Tibial nerve (tissue), 4 donors: ENCODE results near the gene ADAMTS3. TPM values are rescaled to one million over a fixed set of nuclear protein-coding genes. Genes with fewer than 3 reads are reported as not detected.

Source experiments
- DNase-seq, 2 donors: peaks; one replicate each; pipeline ENCODE4 v3.0.0-alpha.2; 2019; ENCODE audit warnings: low spot score in 2 of 2
- H3K27ac ChIP-seq, 4 donors: fragments of 200-600 bp; sonication (generic) in 3 of 4; one replicate each; pipeline ENCODE4 v1.5.1; 2017 to 2019; ENCODE audit warnings: mild to moderate bottlenecking in 1 of 4
- H3K27me3 ChIP-seq, 2 donors: fragments of 200-600 bp; sonication (generic) in 1 of 2; one replicate each; pipeline versions ENCODE4 v1.5.1 to v1.6.0; 2017 to 2019
- H3K36me3 ChIP-seq, 3 donors: fragments of 200-600 bp; sonication (generic); one replicate each; pipeline ENCODE4 v1.5.1; 2018 to 2019
- H3K4me1 ChIP-seq, 4 donors: fragments of 200-600 bp; sonication (generic) in 3 of 4; one replicate each; pipeline ENCODE4 v1.5.1; 2017 to 2019
- H3K4me3 ChIP-seq, 4 donors: fragments of 200-600 bp; sonication (generic) in 3 of 4; one replicate each; pipeline ENCODE4 v1.5.1; 2017 to 2019; ENCODE audit warnings: mild to moderate bottlenecking in 1 of 4, moderate library complexity in 1 of 4
- H3K9me3 ChIP-seq, 4 donors: fragments of 200-600 bp; sonication (generic) in 3 of 4; one replicate each; pipeline ENCODE4 v1.5.1; 2017 to 2019
- EP300 ChIP-seq, 2 donors: sonication (generic); formaldehyde crosslinking; IDR thresholded peaks; one replicate each; pipeline ENCODE4 v1.6.1; 2017; ENCODE audit warnings: antibody characterized with exemption in 2 of 2, mild to moderate bottlenecking in 1 of 2
- POLR2A ChIP-seq, 2 donors: fragments of 450-650 bp; IDR thresholded peaks; one replicate each; pipeline ENCODE4 v1.6.1; 2017; ENCODE audit warnings: antibody characterized with exemption in 2 of 2, mild to moderate bottlenecking in 2 of 2, moderate library complexity in 2 of 2
- WGBS, 2 donors: methylation state at CpG; one replicate each; pipeline ENCODE4 v1.1.5; 2018; 5-methylcytosine and 5-hydroxymethylcytosine counted together
- total RNA-seq, 4 donors: library from RNA; depleted of rRNA; stranded (reverse); fragments of >200 nt; gene quantifications; one replicate each; pipeline ENCODE4 v1.1.0, GENCODE V29; 2016
- TF ChIP-seq, protein P1 (sequence below), 5 experiments: fragments of 200-600 bp in 3 of 5; fragments of 450-650 bp in 2 of 5; sonication (generic) in 3 of 5; IDR thresholded peaks; one replicate each; pipeline ENCODE4 v1.5.1; 2016 to 2019; ENCODE audit warnings: antibody characterized with exemption in 5 of 5, mild to moderate bottlenecking in 3 of 5, moderate library complexity in 2 of 5

ADAMTS3 gene
- total RNA-seq, 4 donors from 2014 or later, result 1.7 to 4.3 (median 2.4) TPM

GRCh38 chr4:72486991-72487390 is 82.0 kb downstream of the ADAMTS3 start:
- no peaks in the 10 kb centered on the region for H3K36me3 ChIP-seq
- H3K27me3 ChIP-seq, result no peaks in the 10 kb centered on the region
- no peak overlapping the region for H3K27ac ChIP-seq
- TF ChIP-seq, protein P1, sequence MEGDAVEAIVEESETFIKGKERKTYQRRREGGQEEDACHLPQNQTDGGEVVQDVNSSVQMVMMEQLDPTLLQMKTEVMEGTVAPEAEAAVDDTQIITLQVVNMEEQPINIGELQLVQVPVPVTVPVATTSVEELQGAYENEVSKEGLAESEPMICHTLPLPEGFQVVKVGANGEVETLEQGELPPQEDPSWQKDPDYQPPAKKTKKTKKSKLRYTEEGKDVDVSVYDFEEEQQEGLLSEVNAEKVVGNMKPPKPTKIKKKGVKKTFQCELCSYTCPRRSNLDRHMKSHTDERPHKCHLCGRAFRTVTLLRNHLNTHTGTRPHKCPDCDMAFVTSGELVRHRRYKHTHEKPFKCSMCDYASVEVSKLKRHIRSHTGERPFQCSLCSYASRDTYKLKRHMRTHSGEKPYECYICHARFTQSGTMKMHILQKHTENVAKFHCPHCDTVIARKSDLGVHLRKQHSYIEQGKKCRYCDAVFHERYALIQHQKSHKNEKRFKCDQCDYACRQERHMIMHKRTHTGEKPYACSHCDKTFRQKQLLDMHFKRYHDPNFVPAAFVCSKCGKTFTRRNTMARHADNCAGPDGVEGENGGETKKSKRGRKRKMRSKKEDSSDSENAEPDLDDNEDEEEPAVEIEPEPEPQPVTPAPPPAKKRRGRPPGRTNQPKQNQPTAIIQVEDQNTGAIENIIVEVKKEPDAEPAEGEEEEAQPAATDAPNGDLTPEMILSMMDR (IDR thresholded peaks at IDR 0.05), result no peak
- TF ChIP-seq POLR2A (IDR thresholded peaks at IDR 0.05), result no peak
- TF ChIP-seq EP300 (IDR thresholded peaks at IDR 0.05), result no peak
- H3K4me3 ChIP-seq, result no peak overlapping the region
- H3K9me3 ChIP-seq, result peaks cover 0 to 10% (median 0%) of the 10 kb centered on the region in 4 donors
- H3K4me1 ChIP-seq, result no peaks in the 10 kb centered on the region
- DNase-seq, result no peak

DNA sequence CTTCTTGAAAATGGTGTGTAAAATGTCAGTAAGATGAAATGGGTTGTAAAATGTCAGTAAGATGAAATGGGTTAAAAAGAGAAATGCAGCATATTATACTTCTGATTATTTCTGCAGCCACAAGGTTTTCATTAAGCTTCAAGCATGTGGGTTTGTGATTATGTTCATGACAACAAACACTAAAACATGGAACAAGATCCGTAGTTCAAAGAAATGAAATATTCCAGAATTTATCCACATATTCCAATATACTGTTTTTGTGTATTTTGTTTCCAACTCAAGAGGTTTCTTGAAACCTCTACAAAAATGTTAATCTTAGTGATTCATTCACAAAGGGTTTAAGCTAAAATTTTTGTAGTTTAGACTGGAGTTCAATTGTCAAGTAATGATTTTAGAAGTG is 84.0 kb downstream of the ADAMTS3 start:
- Histone ChIP-seq H3K27me3 (no peaks in the 10 kb centered on the region), H3K9me3 (peaks cover 0 to 10% (median 0%) of the 10 kb centered on the region in 4 donors), H3K27ac (no peak overlapping the region), H3K36me3 (no peaks in the 10 kb centered on the region), H3K4me1 (no peaks in the 10 kb centered on the region), H3K4me3 (no peak overlapping the region)
- WGBS, 2 donors, result 70 to 76% methylated on average over 1 of the region's 1 CpG
- TF ChIP-seq POLR2A (IDR thresholded peaks at IDR 0.05) (no peak), EP300 (IDR thresholded peaks at IDR 0.05) (no peak)
- TF ChIP-seq, protein P1 (IDR thresholded peaks at IDR 0.05), result no peak
- DNase-seq, result no peak

GRCh38 chr4:72473434-72473900 is 95.6 kb downstream of the ADAMTS3 start:
- Histone ChIP-seq H3K9me3 (no peaks in the 10 kb centered on the region), H3K27ac (no peak overlapping the region), H3K4me1 (no peaks in the 10 kb centered on the region), H3K36me3 (no peaks in the 10 kb centered on the region), H3K4me3 (no peak overlapping the region), H3K27me3 (no peaks in the 10 kb centered on the region)
- 77 to 92% methylated on average over 1 of the region's 1 CpG for WGBS, 2 donors
- no peak for DNase-seq
- TF ChIP-seq POLR2A (IDR thresholded peaks at IDR 0.05) (no peak), EP300 (IDR thresholded peaks at IDR 0.05) (no peak)
- TF ChIP-seq, protein P1 (IDR thresholded peaks at IDR 0.05), result no peak

GRCh38 chr4:72471816-72472215 is 97.2 kb downstream of the ADAMTS3 start:
- TF ChIP-seq, protein P1 (IDR thresholded peaks at IDR 0.05), result no peak
- TF ChIP-seq POLR2A (IDR thresholded peaks at IDR 0.05), result no peak
- no peak for TF ChIP-seq EP300 (IDR thresholded peaks at IDR 0.05)
- 55 to 69% methylated on average over 2 of the region's 2 CpGs for WGBS, 2 donors

GRCh38 chr4:72468904-72469502 is 100.0 kb downstream of the ADAMTS3 start:
- WGBS, 2 donors, result 9 to 13% methylated on average over 1 of the region's 1 CpG
- Histone ChIP-seq H3K4me3 (no peak overlapping the region), H3K4me1 (no peaks in the 10 kb centered on the region), H3K27ac (no peak overlapping the region), H3K36me3 (no peaks in the 10 kb centered on the region), H3K27me3 (no peaks in the 10 kb centered on the region), H3K9me3 (no peaks in the 10 kb centered on the region)
- no peak for DNase-seq
- TF ChIP-seq POLR2A (IDR thresholded peaks at IDR 0.05) (no peak), EP300 (IDR thresholded peaks at IDR 0.05) (no peak)
- TF ChIP-seq, protein P1 (IDR thresholded peaks at IDR 0.05), result peak in 3 of 5 experiments; percentile 17 to 42 (median 24)

More at GRCh38 chr4:72471816-72472215, 97.2 kb downstream of the ADAMTS3 start:
- Histone ChIP-seq H3K27me3 (no peaks in the 10 kb centered on the region), H3K9me3 (no peaks in the 10 kb centered on the region), H3K27ac (no peak overlapping the region), H3K36me3 (no peaks in the 10 kb centered on the region), H3K4me3 (no peak overlapping the region), H3K4me1 (no peaks in the 10 kb centered on the region)
- no peak for DNase-seq
